T-cell (primary cell): ENCODE results near the gene POU1F1. TPM values are rescaled to one million over a fixed set of nuclear protein-coding genes. Genes with fewer than 3 reads are reported as not detected.

Experiments
- ATAC-seq, 4 experiments: fragments of 200-7000 bp in 3 of 4; fragments of 150-1000 bp in 1 of 4; cut with Tn5 transposase; replicated peaks in 1 of 4; 1 replicate in 3 of 4; 2 replicates in 1 of 4; pipeline ENCODE4 v1.10.0; 2021; ENCODE audit warnings: moderate library complexity in 3 of 4, mild to moderate bottlenecking in 2 of 4, moderate number of reproducible peaks in 1 of 4
- CTCF ChIA-PET, 2 donors: fragments of 300-600 bp; sonication (Branson Sonifier 250); formaldehyde crosslinking; loops; one replicate each; lab custom pipeline; 2022; ENCODE audit warnings: antibody characterized with exemption in 2 of 2; lab: Charles Lee
- POLR2A ChIA-PET, 2 donors: fragments of 300-600 bp; sonication (Branson Sonifier 250); formaldehyde crosslinking; loops; one replicate each; lab custom pipeline; 2022; ENCODE audit warnings: antibody characterized with exemption in 2 of 2; lab: Charles Lee
- DNase-seq, 35 experiments: peaks; one replicate each; pipeline versions ENCODE4 v3.0.0 to v3.0.0-alpha.2; 2013 to 2023
- H3K27ac ChIP-seq: one replicate; pipeline ENCODE4 v1.5.1; 2013; ENCODE audit warnings: low read length
- H3K27me3 ChIP-seq, 2 experiments: replicated peaks in 1 of 2; 1 replicate in 1 of 2; 2 replicates in 1 of 2; pipeline versions ENCODE4 v1.6.1 to v1.7.0; 2013; ENCODE audit warnings: low read length in 1 of 2, mixed read lengths in 1 of 2; ENCODE audit not compliant: control insufficient read depth in 2 of 2, insufficient read depth in 2 of 2; ENCODE audit errors: extremely low read depth in 1 of 2
- H3K36me3 ChIP-seq, 2 donors: 1 replicate in 1 of 2; 2 replicates in 1 of 2; pipeline versions ENCODE4 v1.6.1 to v1.7.0; 2013; ENCODE audit warnings: low read length in 1 of 2; ENCODE audit not compliant: control insufficient read depth in 2 of 2, insufficient read depth in 1 of 2; ENCODE audit errors: extremely low read depth in 1 of 2
- H3K4me1 ChIP-seq, 2 experiments: 1 replicate in 1 of 2; 2 replicates in 1 of 2; pipeline versions ENCODE4 v1.6.1 to v1.7.0; 2013; ENCODE audit warnings: low read length in 2 of 2, mixed read lengths in 1 of 2; ENCODE audit not compliant: insufficient read depth in 2 of 2, control insufficient read depth in 1 of 2; ENCODE audit errors: extremely low read depth in 1 of 2
- H3K4me3 ChIP-seq, 2 donors: 1 replicate in 1 of 2; 2 replicates in 1 of 2; pipeline versions ENCODE4 v1.5.1 to v1.7.0; 2013; ENCODE audit warnings: mild to moderate bottlenecking in 2 of 2, low read length in 1 of 2, moderate library complexity in 1 of 2; ENCODE audit not compliant: control insufficient read depth in 1 of 2; ENCODE audit errors: extremely low read depth in 1 of 2
- H3K9me3 ChIP-seq: 2 replicates; pipeline ENCODE4 v1.7.0; 2013
- H3K27ac Mint-ChIP-seq, 2 donors: one replicate each; pipeline ENCODE4 v1.8.0; 2020 to 2021; ENCODE audit warnings: mild to moderate bottlenecking in 2 of 2, mixed read lengths in 2 of 2
- H3K27me3 Mint-ChIP-seq, 2 donors: one replicate each; pipeline ENCODE4 v1.8.0; 2021 to 2022; ENCODE audit warnings: mixed read lengths in 2 of 2
- H3K36me3 Mint-ChIP-seq: one replicate; pipeline ENCODE4 v1.8.0; 2021; ENCODE audit warnings: mixed read lengths
- H3K4me1 Mint-ChIP-seq, 3 donors: one replicate each; pipeline ENCODE4 v1.8.0; 2020 to 2022; ENCODE audit warnings: mixed read lengths in 3 of 3, mild to moderate bottlenecking in 1 of 3
- H3K4me3 Mint-ChIP-seq, 3 donors: one replicate each; pipeline ENCODE4 v1.8.0; 2020 to 2022; ENCODE audit warnings: mild to moderate bottlenecking in 3 of 3, mixed read lengths in 3 of 3, moderate library complexity in 3 of 3
- H3K9me3 Mint-ChIP-seq, 3 donors: one replicate each; pipeline ENCODE4 v1.8.0; 2020 to 2022; ENCODE audit warnings: mixed read lengths in 3 of 3
- whole genome bisulfite sequencing: methylation state at CpG from one replicate; pipeline ENCODE4 v1.1.5; 2013; ENCODE audit warnings: missing lambda C conversion rate; ENCODE audit not compliant: insufficient coverage; 5-methylcytosine and 5-hydroxymethylcytosine counted together
- total RNA-seq, 35 experiments: library from RNA in 6 of 35; stranded (reverse) in 6 of 35; fragments of 120-200 nt in 1 of 35; gene quantifications; one replicate each; pipeline versions ENCODE4 v1.2.1 to v1.2.4 and lab custom pipeline; 2013 to 2026

The POU1F1 gene, protein sequence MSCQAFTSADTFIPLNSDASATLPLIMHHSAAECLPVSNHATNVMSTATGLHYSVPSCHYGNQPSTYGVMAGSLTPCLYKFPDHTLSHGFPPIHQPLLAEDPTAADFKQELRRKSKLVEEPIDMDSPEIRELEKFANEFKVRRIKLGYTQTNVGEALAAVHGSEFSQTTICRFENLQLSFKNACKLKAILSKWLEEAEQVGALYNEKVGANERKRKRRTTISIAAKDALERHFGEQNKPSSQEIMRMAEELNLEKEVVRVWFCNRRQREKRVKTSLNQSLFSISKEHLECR
- total RNA-seq (not detected), total RNA-seq (lab: John Stamatoyannopoulos, UW) (0 to 0.12 (median 0) reads per million in 29 experiments)
- total RNA-seq (2013) = not detected

DNA sequence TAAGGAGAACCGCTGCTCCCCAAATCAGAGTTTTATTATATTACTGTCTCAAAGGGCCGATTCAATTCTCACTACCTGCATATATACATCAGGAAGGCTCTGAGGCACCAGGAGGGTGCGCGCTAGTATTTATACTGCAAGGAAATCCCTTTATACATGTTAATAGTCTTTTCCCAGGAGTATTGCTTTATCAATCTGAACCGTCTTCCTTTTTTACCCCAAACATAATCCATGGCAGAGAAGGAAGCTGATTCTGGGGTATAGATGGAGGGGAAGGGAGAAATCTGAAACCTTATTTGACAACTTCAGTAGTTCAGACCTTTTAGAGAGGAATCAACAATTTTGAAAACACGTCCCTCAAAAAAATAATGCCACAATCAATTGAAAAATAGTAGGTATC is at the start of gene POU1F1:
TSS of gene POU1F1 (minus strand) at position 101 of the 400 bp plus-strand sequence. CDS start 122 bp downstream, outside the sequence.
- no peaks in the 10 kb centered on the region for H3K9me3 ChIP-seq
- no peak within 1 kb of the TSS for H3K27ac ChIP-seq
- ChIA-PET CTCF (no interaction called here), POLR2A (no interaction called here)
- H3K27me3 Mint-ChIP-seq = no peaks in the 10 kb centered on the region
- H3K4me1 Mint-ChIP-seq = peaks cover under 1 to 3% (median 2%) of the 10 kb centered on the region in 3 donors
- H3K4me3 ChIP-seq = no peak within 1 kb of the TSS
- WGBS = no CpG with 5 or more reads among the region's 6 CpGs
- no peak within 1 kb of the TSS for H3K27ac Mint-ChIP-seq
- no peak within 1 kb of the TSS for H3K4me3 Mint-ChIP-seq
- H3K36me3 ChIP-seq = no peaks in the 10 kb centered on the region
- no peak for DNase-seq
- H3K36me3 Mint-ChIP-seq = no peaks in the 10 kb centered on the region
- H3K27me3 ChIP-seq = no peaks in the 10 kb centered on the region
- no peaks in the 10 kb centered on the region for H3K9me3 Mint-ChIP-seq
- no peak for ATAC-seq
- peaks cover 0 to 1% of the 10 kb centered on the region in 2 experiments for H3K4me1 ChIP-seq

DNA sequence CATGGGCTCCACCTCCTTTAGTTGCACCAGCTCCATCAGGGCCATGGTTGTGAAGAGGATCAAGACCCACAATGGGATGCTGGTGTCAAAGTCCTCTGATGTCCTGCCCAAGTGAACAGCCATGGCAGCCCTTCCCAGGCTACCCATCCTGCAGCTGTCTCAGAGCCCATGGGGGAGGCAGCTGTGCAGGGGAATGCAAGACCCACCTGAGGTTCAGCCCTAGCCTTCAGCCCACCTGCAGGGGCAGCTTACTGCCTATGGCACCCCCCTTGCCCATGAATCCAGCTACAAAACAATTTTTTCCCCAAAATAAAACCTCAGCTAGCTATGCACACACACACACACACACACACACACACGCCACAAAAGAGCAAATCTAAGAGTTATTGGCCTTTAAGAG is 48.2 kb upstream of the POU1F1 start:
- CTCF ChIA-PET = interaction anchor here in 1 of 2 donors (0.7 kb wide), 1 partner anchor 683 kb away, joined by 3 read pairs; no protein-coding TSS in a partner anchor
- DNase-seq = no peak
- WGBS = no CpG with 5 or more reads among the region's 1 CpG

DNA sequence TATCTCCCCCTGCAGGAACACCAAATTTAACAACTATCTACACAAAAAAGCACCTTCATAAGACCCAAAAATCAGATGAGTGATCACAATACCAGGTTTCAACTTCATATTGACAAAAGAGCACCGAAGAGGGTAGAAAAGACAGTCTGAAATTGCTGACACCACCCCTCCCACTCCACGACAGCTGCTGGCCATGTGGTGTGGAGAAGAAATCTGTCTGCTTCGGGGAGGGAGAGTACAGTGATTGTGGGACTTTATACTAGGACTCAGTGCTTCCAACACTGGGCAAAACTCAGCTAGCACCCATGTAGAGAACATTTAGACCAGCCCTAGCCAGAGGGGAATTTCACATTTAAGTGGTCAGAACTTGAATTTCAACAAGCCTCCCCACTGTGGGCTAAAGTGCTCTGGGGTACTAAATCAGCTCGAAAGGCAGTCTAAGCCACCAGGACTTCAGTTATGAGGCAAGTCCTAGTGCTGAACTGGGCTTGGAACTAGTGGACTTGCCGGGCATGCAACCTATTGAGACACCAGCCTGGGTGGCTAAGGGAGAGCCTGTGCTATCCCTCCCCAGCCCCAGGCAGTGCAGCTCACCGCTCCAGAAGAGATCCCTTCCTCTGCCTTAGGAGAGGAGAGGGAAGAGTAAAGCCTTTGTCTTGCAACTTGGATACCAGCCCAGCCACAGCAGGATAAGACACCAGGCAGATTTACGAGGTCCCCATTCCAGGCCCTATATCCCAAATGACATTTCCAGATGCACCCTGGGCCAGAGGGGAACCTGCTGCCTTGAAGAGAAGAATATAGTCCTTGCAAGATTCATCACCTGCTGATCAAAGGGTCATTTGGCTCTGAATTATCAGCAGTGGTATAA is 44.6 kb upstream of the POU1F1 start:
- no peak overlapping the region for H3K4me3 ChIP-seq
- DNase-seq = no peak
- peaks cover 0 to 18% of the 10 kb centered on the region in 2 experiments for H3K27me3 ChIP-seq
- POLR2A ChIA-PET = no interaction called here
- Mint-ChIP-seq H3K27ac (no peak overlapping the region), H3K4me3 (no peak overlapping the region), H3K9me3 (no peaks in the 10 kb centered on the region), H3K36me3 (no peaks in the 10 kb centered on the region), H3K27me3 (peaks cover 14 to 16% of the 10 kb centered on the region in 2 donors), H3K4me1 (no peaks in the 10 kb centered on the region)
- WGBS = 67% methylated on average over 1 of the region's 7 CpGs
- H3K36me3 ChIP-seq = no peaks in the 10 kb centered on the region
- CTCF ChIA-PET = no interaction called here
- no peaks in the 10 kb centered on the region for H3K9me3 ChIP-seq
- H3K27ac ChIP-seq = no peak overlapping the region
- ATAC-seq = no peak
- H3K4me1 ChIP-seq = no peaks in the 10 kb centered on the region

More for the DNA sequence above, 48.2 kb upstream of the POU1F1 start:
- POLR2A ChIA-PET = no interaction called here
- ATAC-seq = no peak
- no peaks in the 10 kb centered on the region for H3K4me1 Mint-ChIP-seq
- Histone ChIP-seq H3K27ac (no peak overlapping the region), H3K27me3 (peaks cover 0 to 18% of the 10 kb centered on the region in 2 experiments), H3K36me3 (no peaks in the 10 kb centered on the region), H3K4me3 (no peak overlapping the region), H3K9me3 (no peaks in the 10 kb centered on the region), H3K4me1 (no peaks in the 10 kb centered on the region)
- no peaks in the 10 kb centered on the region for H3K36me3 Mint-ChIP-seq
- no peak overlapping the region for H3K27ac Mint-ChIP-seq
- no peaks in the 10 kb centered on the region for H3K9me3 Mint-ChIP-seq
- peaks cover 14% of the 10 kb centered on the region in 2 donors for H3K27me3 Mint-ChIP-seq
- H3K4me3 Mint-ChIP-seq = no peak overlapping the region

DNA sequence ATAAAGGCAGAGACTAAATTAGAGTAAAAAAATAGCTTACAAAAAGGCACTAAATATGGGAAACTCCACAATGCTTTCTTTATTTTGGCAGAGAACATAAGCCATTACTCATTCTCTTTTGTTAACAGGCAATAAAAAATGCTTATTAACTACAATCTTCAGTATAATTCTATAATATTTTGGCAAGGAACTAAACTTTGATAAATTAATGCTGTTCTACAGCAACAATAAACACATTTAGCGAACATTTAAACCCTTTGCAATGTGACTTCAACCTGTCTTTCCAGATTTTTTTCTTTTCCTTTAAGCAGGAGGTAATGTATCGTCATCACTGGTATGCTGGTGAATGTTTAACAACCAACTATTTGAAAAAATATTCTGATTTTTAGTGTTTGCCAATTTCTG is 42.2 kb upstream of the POU1F1 start:
- H3K27ac Mint-ChIP-seq = no peak overlapping the region
- ATAC-seq = no peak
- peaks cover 11 to 13% of the 10 kb centered on the region in 2 donors for H3K27me3 Mint-ChIP-seq
- H3K27me3 ChIP-seq = peaks cover 0 to 11% of the 10 kb centered on the region in 2 experiments
- no peaks in the 10 kb centered on the region for H3K36me3 Mint-ChIP-seq
- no peaks in the 10 kb centered on the region for H3K36me3 ChIP-seq
- no CpG with 5 or more reads among the region's 2 CpGs for WGBS
- no peak overlapping the region for H3K27ac ChIP-seq
- CTCF ChIA-PET = interaction anchor here in 1 of 2 donors (0.7 kb wide), 1 partner anchor 31 kb away, joined by 3 read pairs; no protein-coding TSS in a partner anchor
- DNase-seq = no peak
- H3K4me3 Mint-ChIP-seq = no peak overlapping the region
- no peaks in the 10 kb centered on the region for H3K4me1 ChIP-seq
- H3K4me3 ChIP-seq = no peak overlapping the region
- POLR2A ChIA-PET = no interaction called here
- no peaks in the 10 kb centered on the region for H3K9me3 Mint-ChIP-seq
- no peaks in the 10 kb centered on the region for H3K9me3 ChIP-seq
- no peaks in the 10 kb centered on the region for H3K4me1 Mint-ChIP-seq

DNA sequence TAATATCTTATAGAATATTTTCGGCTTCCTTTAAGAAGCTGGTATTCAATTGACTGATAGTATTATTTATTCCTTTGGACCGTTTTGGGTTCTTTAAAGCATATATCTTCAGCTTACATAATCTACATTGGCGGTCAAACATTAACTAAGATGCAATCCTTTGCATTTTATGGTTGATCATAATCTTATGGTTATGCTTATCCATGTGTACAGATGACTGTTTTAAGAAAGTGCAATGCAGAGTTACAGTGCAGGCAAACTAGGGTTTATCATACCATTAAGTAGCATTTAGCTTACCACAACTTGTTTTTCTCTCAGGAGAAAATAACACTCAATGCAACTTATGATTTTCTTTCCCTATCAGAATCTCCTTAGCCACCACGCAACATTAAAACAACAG is 41.4 kb upstream of the POU1F1 start:
- Histone ChIP-seq H3K27me3 (peaks cover 0 to 4% of the 10 kb centered on the region in 2 experiments), H3K36me3 (no peaks in the 10 kb centered on the region), H3K4me3 (no peak overlapping the region), H3K9me3 (no peaks in the 10 kb centered on the region), H3K4me1 (no peaks in the 10 kb centered on the region), H3K27ac (no peak overlapping the region)
- no peaks in the 10 kb centered on the region for H3K9me3 Mint-ChIP-seq
- no CpG with 5 or more reads among the region's 4 CpGs for WGBS
- ATAC-seq (no peak), DNase-seq (no peak)
- no peak overlapping the region for H3K4me3 Mint-ChIP-seq
- no peaks in the 10 kb centered on the region for H3K36me3 Mint-ChIP-seq
- no peaks in the 10 kb centered on the region for H3K4me1 Mint-ChIP-seq
- ChIA-PET CTCF (interaction anchor here in 1 of 2 donors (0.7 to 0.8 kb wide), 2 partner anchors 16 to 33 kb away, joined by 3 read pairs; no protein-coding TSS in a partner anchor), POLR2A (no interaction called here)
- H3K27me3 Mint-ChIP-seq = peaks cover 9 to 12% of the 10 kb centered on the region in 2 donors
- no peak overlapping the region for H3K27ac Mint-ChIP-seq

DNA sequence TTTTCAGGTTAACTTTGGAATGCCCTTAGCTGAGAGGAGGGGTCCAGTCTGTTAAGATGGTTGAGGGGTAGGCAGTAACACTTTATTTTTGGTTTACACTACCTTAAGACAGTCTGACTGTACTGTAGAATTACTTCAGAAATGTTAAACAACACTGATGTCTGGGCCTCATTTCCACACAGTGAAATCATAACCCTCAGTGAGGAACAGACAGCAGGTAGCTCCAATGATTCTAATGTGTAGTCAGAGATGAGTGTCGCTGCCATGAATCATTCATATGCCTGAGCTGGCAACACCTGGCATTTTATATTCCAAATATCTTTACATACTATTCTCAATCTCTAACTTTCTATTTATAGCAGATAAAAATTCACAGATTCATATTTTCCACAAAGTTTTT is 37.3 kb upstream of the POU1F1 start:
- CTCF ChIA-PET = interaction anchor here in 1 of 2 donors (0.6 kb wide), 1 partner anchor 44 kb away, joined by 3 read pairs; no protein-coding TSS in a partner anchor
- POLR2A ChIA-PET = no interaction called here
- no peaks in the 10 kb centered on the region for H3K9me3 ChIP-seq
- no peaks in the 10 kb centered on the region for H3K36me3 ChIP-seq
- no peak overlapping the region for H3K27ac ChIP-seq
- DNase-seq (no peak), ATAC-seq (no peak)
- Mint-ChIP-seq H3K27me3 (peaks cover 2 to 4% of the 10 kb centered on the region in 2 donors), H3K36me3 (no peaks in the 10 kb centered on the region), H3K4me3 (no peak overlapping the region), H3K27ac (no peak overlapping the region), H3K9me3 (no peaks in the 10 kb centered on the region), H3K4me1 (no peaks in the 10 kb centered on the region)
- H3K4me1 ChIP-seq = no peaks in the 10 kb centered on the region
- H3K27me3 ChIP-seq = no peaks in the 10 kb centered on the region
- no CpG with 5 or more reads among the region's 1 CpG for WGBS
- H3K4me3 ChIP-seq = no peak overlapping the region
